Cardiac muscle cell (in vitro differentiated cells and primary cell): ENCODE results near the gene SCO1. TPM values are rescaled to one million over a fixed set of nuclear protein-coding genes. Genes with fewer than 3 reads are reported as not detected.

Source experiments
- DNase-seq, 2 donors: peaks; one replicate each; pipeline versions ENCODE4 v3.0.0 to v3.0.0-alpha.2; 2010 to 2017; ENCODE audit warnings: low read depth in 1 of 2, low spot score in 1 of 2
- H3K27ac ChIP-seq: fragments of 200-600 bp; sonication (generic); 2 replicates; pipeline ENCODE4 v1.5.1; 2016
- H3K27me3 ChIP-seq: fragments of 200-600 bp; sonication (generic); 2 replicates; pipeline ENCODE4 v1.6.0; 2016; ENCODE audit warnings: control low read depth
- H3K36me3 ChIP-seq: fragments of 200-600 bp; sonication (generic); 2 replicates; pipeline ENCODE4 v1.5.1; 2016; ENCODE audit warnings: control low read depth
- H3K4me1 ChIP-seq: fragments of 200-600 bp; sonication (generic); 2 replicates; pipeline ENCODE4 v1.8.1; 2017; ENCODE audit warnings: low read depth, mild to moderate bottlenecking, mixed run types
- H3K4me3 ChIP-seq: fragments of 200-600 bp; sonication (generic); 2 replicates; pipeline ENCODE4 v1.5.1; 2016; ENCODE audit warnings: mild to moderate bottlenecking
- H3K9me3 ChIP-seq: fragments of 200-600 bp; sonication (generic); 2 replicates; pipeline ENCODE4 v1.5.1; 2017; ENCODE audit warnings: low read depth, mild to moderate bottlenecking, control low read depth
- polyA plus RNA-seq: library from polyadenylated mRNA; unstranded; fragments of >200 nt; fragmentation: Nextera tagmentation; extraction: Ambion mirVana; gene quantifications from 2 replicates; pipeline ENCODE4 v1.2.1, GENCODE V29; 2016
- total RNA-seq: library from RNA; depleted of rRNA; stranded (reverse); fragments of >200 nt; gene quantifications from 2 replicates; pipeline ENCODE4 v1.2.3, GENCODE V29; 2016
- TF ChIP-seq, protein P1 (sequence below): IDR thresholded peaks from 2 replicates; pipeline ENCODE4 v1.5.1; 2012; ENCODE audit warnings: low read depth, mild to moderate bottlenecking, low read length

The SCO1 gene
- total and polyA plus RNA-seq, 2 experiments from 2014 or later: 56.4 to 67.2 TPM

DNA sequence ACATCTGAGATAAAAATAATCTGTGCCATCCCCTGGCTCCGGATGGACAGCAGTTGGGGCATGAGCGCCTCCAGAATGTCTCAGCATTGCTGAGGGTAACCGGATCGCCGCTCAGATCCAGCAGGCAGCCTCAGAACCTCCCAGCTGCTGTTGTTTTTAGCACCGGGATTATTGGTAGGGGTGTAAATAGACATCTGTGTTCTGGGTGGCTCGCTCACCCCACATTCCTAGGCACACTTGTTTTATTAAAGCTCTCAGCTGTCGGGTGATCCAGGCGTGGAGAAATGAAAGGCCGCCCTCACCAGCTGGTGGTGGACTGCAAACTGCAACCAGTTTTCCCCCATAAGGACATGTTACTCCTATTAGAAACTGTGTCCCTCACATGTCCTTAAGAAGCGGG lies 72.4 kb downstream of the SCO1 start:
- Histone ChIP-seq H3K27ac (no peak overlapping the region), H3K27me3 (no peaks in the 10 kb centered on the region), H3K4me3 (no peak overlapping the region), H3K36me3 (no peaks in the 10 kb centered on the region), H3K4me1 (peaks cover 10% of the 10 kb centered on the region), H3K9me3 (no peaks in the 10 kb centered on the region)
- DNase-seq: no peak
- TF ChIP-seq, protein P1, sequence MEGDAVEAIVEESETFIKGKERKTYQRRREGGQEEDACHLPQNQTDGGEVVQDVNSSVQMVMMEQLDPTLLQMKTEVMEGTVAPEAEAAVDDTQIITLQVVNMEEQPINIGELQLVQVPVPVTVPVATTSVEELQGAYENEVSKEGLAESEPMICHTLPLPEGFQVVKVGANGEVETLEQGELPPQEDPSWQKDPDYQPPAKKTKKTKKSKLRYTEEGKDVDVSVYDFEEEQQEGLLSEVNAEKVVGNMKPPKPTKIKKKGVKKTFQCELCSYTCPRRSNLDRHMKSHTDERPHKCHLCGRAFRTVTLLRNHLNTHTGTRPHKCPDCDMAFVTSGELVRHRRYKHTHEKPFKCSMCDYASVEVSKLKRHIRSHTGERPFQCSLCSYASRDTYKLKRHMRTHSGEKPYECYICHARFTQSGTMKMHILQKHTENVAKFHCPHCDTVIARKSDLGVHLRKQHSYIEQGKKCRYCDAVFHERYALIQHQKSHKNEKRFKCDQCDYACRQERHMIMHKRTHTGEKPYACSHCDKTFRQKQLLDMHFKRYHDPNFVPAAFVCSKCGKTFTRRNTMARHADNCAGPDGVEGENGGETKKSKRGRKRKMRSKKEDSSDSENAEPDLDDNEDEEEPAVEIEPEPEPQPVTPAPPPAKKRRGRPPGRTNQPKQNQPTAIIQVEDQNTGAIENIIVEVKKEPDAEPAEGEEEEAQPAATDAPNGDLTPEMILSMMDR: no peak

GRCh38 chr17:10623737-10624338 lies 73.5 kb downstream of the SCO1 start:
- H3K9me3 ChIP-seq: no peaks in the 10 kb centered on the region
- H3K4me1 ChIP-seq: peaks cover 10% of the 10 kb centered on the region
- no peaks in the 10 kb centered on the region for H3K36me3 ChIP-seq
- no peak overlapping the region for H3K4me3 ChIP-seq
- TF ChIP-seq, protein P1: no peak
- H3K27ac ChIP-seq: no peak overlapping the region
- no peaks in the 10 kb centered on the region for H3K27me3 ChIP-seq
- no peak for DNase-seq

DNA sequence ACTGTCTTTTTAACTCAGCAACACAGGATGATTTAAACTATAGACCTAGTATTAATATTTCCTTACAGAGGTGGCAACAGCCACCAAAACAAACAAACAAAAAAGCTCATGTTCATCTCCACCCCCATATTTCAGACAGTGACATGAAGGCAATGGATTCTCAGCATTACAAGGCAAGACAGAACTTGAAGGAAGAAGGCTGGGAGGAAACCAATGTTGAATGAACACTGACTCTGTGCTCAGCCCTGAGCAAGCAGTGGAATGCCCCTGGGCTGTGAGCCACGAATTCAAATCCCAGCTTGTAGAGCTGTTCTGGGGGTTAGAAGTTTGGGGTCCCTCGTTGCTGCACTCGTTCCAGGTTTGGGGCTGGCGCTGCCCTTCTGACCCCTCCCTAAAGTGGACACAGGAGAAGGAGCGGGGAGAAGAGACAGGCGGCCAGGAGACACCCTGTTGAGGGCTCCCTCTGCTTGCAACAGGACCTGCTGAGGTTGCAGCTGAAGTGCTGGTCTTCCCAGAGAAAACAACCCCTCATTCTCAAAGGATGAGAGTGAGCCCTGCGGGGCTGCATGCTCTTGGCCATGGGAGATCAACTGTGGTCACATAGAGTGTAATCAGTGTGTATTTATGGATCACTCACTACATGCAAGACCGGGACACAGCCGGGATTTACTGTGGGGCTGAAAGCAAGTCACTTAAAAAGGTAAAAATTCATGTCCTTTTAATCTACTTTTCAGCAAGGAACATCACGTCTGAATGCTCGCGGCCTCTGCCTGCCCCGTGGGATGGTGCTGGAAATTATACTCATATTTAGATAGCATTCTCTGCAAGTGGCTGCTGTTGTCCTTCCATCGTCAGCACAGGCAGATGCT lies 74.5 kb downstream of the SCO1 start:
- H3K4me3 ChIP-seq: no peak overlapping the region
- no peak for DNase-seq
- H3K36me3 ChIP-seq: no peaks in the 10 kb centered on the region
- peaks cover 8% of the 10 kb centered on the region for H3K4me1 ChIP-seq
- no peaks in the 10 kb centered on the region for H3K9me3 ChIP-seq
- H3K27me3 ChIP-seq: no peaks in the 10 kb centered on the region
- H3K27ac ChIP-seq: no peak overlapping the region
- TF ChIP-seq, protein P1: no peak

Other genes starting within 250 kb of the SCO1 start
- 0.04 and 0.18 TPM in 2 replicates for gene MYH4, start 228.0 kb downstream of the SCO1 start, total RNA-seq
- gene MYH4, start 228.0 kb downstream of the SCO1 start, polyA plus RNA-seq: 0.11 and 0.20 TPM in 2 replicates
- not detected in 2 replicates for gene MYH1, start 179.0 kb downstream of the SCO1 start, total RNA-seq
- gene MYH1, start 179.0 kb downstream of the SCO1 start, polyA plus RNA-seq: not detected in 2 replicates
- 0.11 TPM in 1 of 2 replicates, not detected in the other for gene MYH2, start 147.9 kb downstream of the SCO1 start, total RNA-seq
- 0.35 TPM in 1 of 2 replicates, not detected in the other for gene MYH2, start 147.9 kb downstream of the SCO1 start, polyA plus RNA-seq
- gene MYH3, start 40.2 kb downstream of the SCO1 start, total RNA-seq: 1.3 and 3.1 TPM in 2 replicates
- 0.72 and 1.7 TPM in 2 replicates for gene MYH3, start 40.2 kb downstream of the SCO1 start, polyA plus RNA-seq
- gene ADPRM, start 61 bp upstream of the SCO1 start, total RNA-seq: 4.4 and 7.4 TPM in 2 replicates
- 5.0 and 7.3 TPM in 2 replicates for gene ADPRM, start 61 bp upstream of the SCO1 start, polyA plus RNA-seq
- 0.15 and 2.4 TPM in 2 replicates for gene TMEM220, start 32.5 kb upstream of the SCO1 start, total RNA-seq
- gene TMEM220, start 32.5 kb upstream of the SCO1 start, polyA plus RNA-seq: 2.6 and 2.8 TPM in 2 replicates
- gene TMEM238L, start 106.6 kb upstream of the SCO1 start, total RNA-seq: not detected in 2 replicates
- gene TMEM238L, start 106.6 kb upstream of the SCO1 start, polyA plus RNA-seq: not detected in 2 replicates
- gene PIRT, start 140.6 kb upstream of the SCO1 start, total RNA-seq: not detected in 2 replicates
- gene PIRT, start 140.6 kb upstream of the SCO1 start, polyA plus RNA-seq: not detected in 2 replicates